ENCODE measurements around the gene ROPN1L.

- no peak for TF ChIP-seq CTCF (conservative IDR thresholded peaks at IDR 0.05)
- TF ChIP-seq ZFX (IDR thresholded peaks at IDR 0.05): no peak
These were observed 30.3 kb upstream of the ROPN1L start for GRCh38 chr5:10411336-10411735.
